Measurements from ENCODE around the gene MAB21L1.
A peak's percentile ranks its signal among the peaks of the same experiment; 100 is the strongest.

Gene MAB21L1

GRCh38 chr13:35480346-35480745 lies 3.9 kb upstream of the MAB21L1 start:
- Histone ChIP-seq H3K4me1 (ENCODE audit: control insufficient read depth, insufficient read depth, low read length) (peaks cover 23% of the 10 kb centered on the region), H3K4me3 (ENCODE audit: insufficient read depth, low read depth, low read length) (no peak overlapping the region), H3K27ac (ENCODE audit: insufficient read depth, low read depth, low read length, poor library complexity, severe bottlenecking) (no peak overlapping the region), H3K27me3 (ENCODE audit: control insufficient read depth, insufficient read depth, low read length, poor library complexity, severe bottlenecking) (peaks cover 55% of the 10 kb centered on the region), H3K9me3 (ENCODE audit: control insufficient read depth, low read length) (no peaks in the 10 kb centered on the region), H3K36me3 (ENCODE audit: control insufficient read depth, insufficient read depth, low read length) (no peaks in the 10 kb centered on the region)
- 100% methylated on average over 1 of the region's 2 CpGs for WGBS, 2 experiments

GRCh38 chr13:35479706-35480105 lies 3.2 kb upstream of the MAB21L1 start:
- H3K27me3 ChIP-seq (ENCODE audit: control insufficient read depth, insufficient read depth, low read length, poor library complexity, severe bottlenecking), result peaks cover 61% of the 10 kb centered on the region
- H3K4me3 ChIP-seq (ENCODE audit: insufficient read depth, low read depth, low read length), result no peak overlapping the region
- no peaks in the 10 kb centered on the region for H3K36me3 ChIP-seq (ENCODE audit: control insufficient read depth, insufficient read depth, low read length)
- no CpG with 5 or more reads among the region's 1 CpG for WGBS, 2 experiments
- H3K27ac ChIP-seq (ENCODE audit: insufficient read depth, low read depth, low read length, poor library complexity, severe bottlenecking), result no peak overlapping the region
- peaks cover 30% of the 10 kb centered on the region for H3K4me1 ChIP-seq (ENCODE audit: control insufficient read depth, insufficient read depth, low read length)
- H3K9me3 ChIP-seq (ENCODE audit: control insufficient read depth, low read length), result no peaks in the 10 kb centered on the region

GRCh38 chr13:35479038-35479492 lies 2.6 kb upstream of the MAB21L1 start:
- Histone ChIP-seq H3K4me1 (ENCODE audit: control insufficient read depth, insufficient read depth, low read length) (peaks cover 33% of the 10 kb centered on the region), H3K27me3 (ENCODE audit: control insufficient read depth, insufficient read depth, low read length, poor library complexity, severe bottlenecking) (peaks cover 68% of the 10 kb centered on the region), H3K9me3 (ENCODE audit: control insufficient read depth, low read length) (no peaks in the 10 kb centered on the region), H3K27ac (ENCODE audit: insufficient read depth, low read depth, low read length, poor library complexity, severe bottlenecking) (no peak overlapping the region), H3K4me3 (ENCODE audit: insufficient read depth, low read depth, low read length) (peak overlapping the region; percentile 31), H3K36me3 (ENCODE audit: control insufficient read depth, insufficient read depth, low read length) (no peaks in the 10 kb centered on the region)
- 5 to 8% methylated on average over 14 of the region's 14 CpGs for WGBS, 2 experiments

- Histone ChIP-seq H3K4me3 (ENCODE audit: insufficient read depth, low read depth, low read length) (peak overlapping the region; percentile 31), H3K27me3 (ENCODE audit: control insufficient read depth, insufficient read depth, low read length, poor library complexity, severe bottlenecking) (peaks cover 74% of the 10 kb centered on the region), H3K27ac (ENCODE audit: insufficient read depth, low read depth, low read length, poor library complexity, severe bottlenecking) (no peak overlapping the region), H3K9me3 (ENCODE audit: control insufficient read depth, low read length) (no peaks in the 10 kb centered on the region), H3K4me1 (ENCODE audit: control insufficient read depth, insufficient read depth, low read length) (peaks cover 33% of the 10 kb centered on the region), H3K36me3 (ENCODE audit: control insufficient read depth, insufficient read depth, low read length) (no peaks in the 10 kb centered on the region)
- 1% methylated on average over 51 of the region's 51 CpGs for WGBS, 2 experiments
Observed at GRCh38 chr13:35478271-35479037, 2.0 kb upstream of the MAB21L1 start.

- Histone ChIP-seq H3K4me3 (ENCODE audit: insufficient read depth, low read depth, low read length) (no peak overlapping the region), H3K27ac (ENCODE audit: insufficient read depth, low read depth, low read length, poor library complexity, severe bottlenecking) (no peak overlapping the region), H3K4me1 (ENCODE audit: control insufficient read depth, insufficient read depth, low read length) (peaks cover 33% of the 10 kb centered on the region), H3K27me3 (ENCODE audit: control insufficient read depth, insufficient read depth, low read length, poor library complexity, severe bottlenecking) (peaks cover 84% of the 10 kb centered on the region), H3K36me3 (ENCODE audit: control insufficient read depth, insufficient read depth, low read length) (no peaks in the 10 kb centered on the region), H3K9me3 (ENCODE audit: control insufficient read depth, low read length) (no peaks in the 10 kb centered on the region)
- WGBS, 2 experiments, result 53% methylated on average over 5 of the region's 5 CpGs; no CpG with 5 or more reads in 1 of the 2 experiments
Observed at GRCh38 chr13:35477386-35477946, 977 bp upstream of the MAB21L1 start.

GRCh38 chr13:35475212-35475959 lies 1.1 kb downstream of the MAB21L1 start:
- no peaks in the 10 kb centered on the region for H3K9me3 ChIP-seq (ENCODE audit: control insufficient read depth, low read length)
- H3K27ac ChIP-seq (ENCODE audit: insufficient read depth, low read depth, low read length, poor library complexity, severe bottlenecking), result no peak overlapping the region
- H3K36me3 ChIP-seq (ENCODE audit: control insufficient read depth, insufficient read depth, low read length), result no peaks in the 10 kb centered on the region
- peaks cover 94% of the 10 kb centered on the region for H3K27me3 ChIP-seq (ENCODE audit: control insufficient read depth, insufficient read depth, low read length, poor library complexity, severe bottlenecking)
- WGBS, 2 experiments, result 0% methylated on average over 47 of the region's 47 CpGs
- H3K4me3 ChIP-seq (ENCODE audit: insufficient read depth, low read depth, low read length), result peak overlapping the region; percentile 34
- H3K4me1 ChIP-seq (ENCODE audit: control insufficient read depth, insufficient read depth, low read length), result peaks cover 46% of the 10 kb centered on the region

- H3K4me3 ChIP-seq (ENCODE audit: insufficient read depth, low read depth, low read length), result no peak overlapping the region
Observed at GRCh38 chr13:35474496-35475211, 1.8 kb downstream of the MAB21L1 start.

GRCh38 chr13:35473802-35474201 lies 2.7 kb downstream of the MAB21L1 start:
- H3K27ac ChIP-seq (ENCODE audit: insufficient read depth, low read depth, low read length, poor library complexity, severe bottlenecking), result no peak overlapping the region
- H3K36me3 ChIP-seq (ENCODE audit: control insufficient read depth, insufficient read depth, low read length), result no peaks in the 10 kb centered on the region
- WGBS, 2 experiments, result 80% methylated on average over 1 of the region's 2 CpGs; no CpG with 5 or more reads in 1 of the 2 experiments
- no peaks in the 10 kb centered on the region for H3K9me3 ChIP-seq (ENCODE audit: control insufficient read depth, low read length)
- H3K27me3 ChIP-seq (ENCODE audit: control insufficient read depth, insufficient read depth, low read length, poor library complexity, severe bottlenecking), result peaks cover 78% of the 10 kb centered on the region
- H3K4me1 ChIP-seq (ENCODE audit: control insufficient read depth, insufficient read depth, low read length), result peaks cover 46% of the 10 kb centered on the region
- no peak overlapping the region for H3K4me3 ChIP-seq (ENCODE audit: insufficient read depth, low read depth, low read length)

More at GRCh38 chr13:35474496-35475211, 1.8 kb downstream of the MAB21L1 start:
- Histone ChIP-seq H3K4me1 (ENCODE audit: control insufficient read depth, insufficient read depth, low read length) (peaks cover 46% of the 10 kb centered on the region), H3K9me3 (ENCODE audit: control insufficient read depth, low read length) (no peaks in the 10 kb centered on the region), H3K27ac (ENCODE audit: insufficient read depth, low read depth, low read length, poor library complexity, severe bottlenecking) (no peak overlapping the region), H3K27me3 (ENCODE audit: control insufficient read depth, insufficient read depth, low read length, poor library complexity, severe bottlenecking) (peaks cover 87% of the 10 kb centered on the region), H3K36me3 (ENCODE audit: control insufficient read depth, insufficient read depth, low read length) (no peaks in the 10 kb centered on the region)
- 2 to 3% methylated on average over 16 to 17 of the region's 17 CpGs for WGBS, 2 experiments

- peaks cover 73% of the 10 kb centered on the region for H3K27me3 ChIP-seq (ENCODE audit: control insufficient read depth, insufficient read depth, low read length, poor library complexity, severe bottlenecking)
- H3K9me3 ChIP-seq (ENCODE audit: control insufficient read depth, low read length), result no peaks in the 10 kb centered on the region
- no peaks in the 10 kb centered on the region for H3K36me3 ChIP-seq (ENCODE audit: control insufficient read depth, insufficient read depth, low read length)
- peaks cover 41% of the 10 kb centered on the region for H3K4me1 ChIP-seq (ENCODE audit: control insufficient read depth, insufficient read depth, low read length)
- H3K4me3 ChIP-seq (ENCODE audit: insufficient read depth, low read depth, low read length), result no peak overlapping the region
- H3K27ac ChIP-seq (ENCODE audit: insufficient read depth, low read depth, low read length, poor library complexity, severe bottlenecking), result no peak overlapping the region
Observed at GRCh38 chr13:35473206-35473775, 3.2 kb downstream of the MAB21L1 start.

All from ectodermal cell (in vitro differentiated cells).